CD4-positive, alpha-beta T cell treated with Interleukin-10 for 1 hour (primary cell): ENCODE results near the gene RAB34.

Experiments
- DNase-seq: peaks from one replicate; pipeline ENCODE4 v3.0.0-alpha.2; 2020

RAB34 gene

DNA sequence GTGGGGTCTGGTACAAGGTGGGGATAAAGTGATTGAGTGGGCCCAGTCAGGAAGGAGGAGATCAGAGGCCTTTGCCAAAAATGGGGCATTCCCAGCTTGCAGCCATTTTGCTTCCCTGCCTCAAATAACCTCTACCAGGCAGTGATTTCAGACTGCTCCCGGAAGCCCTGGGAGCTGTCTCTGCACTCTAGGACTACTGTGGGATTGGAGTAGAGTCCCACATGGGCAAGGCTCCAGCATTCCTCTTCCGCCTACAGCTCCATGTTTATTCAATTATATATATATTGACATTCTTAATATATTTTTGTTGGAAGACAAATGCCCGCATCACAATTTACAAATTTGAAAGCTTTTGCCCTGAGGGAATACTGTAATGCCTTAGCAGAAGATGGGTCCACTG lies 42.2 kb downstream of the RAB34 start:
- DNase-seq = no peak

- DNase-seq = no peak
Measured at GRCh38 chr17:28669918-28670317, 47.8 kb downstream of the RAB34 start.

- no peak for DNase-seq
Measured at GRCh38 chr17:28667870-28668269, 49.8 kb downstream of the RAB34 start.

DNA sequence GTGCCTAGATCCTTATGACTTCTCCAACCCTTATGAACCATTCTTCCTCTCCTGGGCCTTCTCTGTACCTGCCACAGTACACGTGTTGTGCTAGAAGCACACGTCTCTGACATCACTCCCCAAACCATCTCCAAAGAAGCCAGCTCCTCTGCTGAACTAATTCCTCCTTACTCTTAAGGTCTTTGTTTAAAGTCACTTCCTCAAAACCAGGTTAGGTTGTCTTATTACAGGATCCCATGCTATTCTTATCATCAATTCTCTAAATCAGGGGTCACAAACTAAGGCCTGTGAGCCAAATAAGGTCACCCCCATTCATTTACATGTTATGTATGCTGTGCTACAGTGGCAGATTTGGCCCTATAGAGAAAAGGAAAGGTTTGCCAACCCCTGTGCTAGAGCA lies 51.7 kb downstream of the RAB34 start:
- no peak for DNase-seq
